Measurements from ENCODE around the gene PPP2R3B.

Gene PPP2R3B

GRCh38 chrX:370244-370962, 16.3 kb downstream of the PPP2R3B start:
- DNase-seq = no peak

GRCh38 chrX:369563-370101, 17.1 kb downstream of the PPP2R3B start:
- DNase-seq = no peak

GRCh38 chrX:368811-369562, 17.7 kb downstream of the PPP2R3B start:
- no peak for DNase-seq

- DNase-seq = no peak
Observed at GRCh38 chrX:367866-368265, 18.8 kb downstream of the PPP2R3B start.

- no peak for DNase-seq
Observed at GRCh38 chrX:367349-367748, 19.4 kb downstream of the PPP2R3B start.

GRCh38 chrX:363621-364375, 22.9 kb downstream of the PPP2R3B start:
- DNase-seq = no peak

- no peak for DNase-seq
Observed at GRCh38 chrX:362937-363620, 23.6 kb downstream of the PPP2R3B start.

- no peak for DNase-seq
Observed at GRCh38 chrX:362351-362750, 24.4 kb downstream of the PPP2R3B start.

- DNase-seq = no peak
Observed at GRCh38 chrX:361231-362145, 25.2 kb downstream of the PPP2R3B start.

- DNase-seq = no peak
Observed at GRCh38 chrX:360496-361150, 26.1 kb downstream of the PPP2R3B start.

- DNase-seq = no peak
Observed at GRCh38 chrX:358651-359143, 28.0 kb downstream of the PPP2R3B start.

- no peak for DNase-seq
Observed at GRCh38 chrX:357693-358471, 28.8 kb downstream of the PPP2R3B start.

- no peak for DNase-seq
Observed at GRCh38 chrX:357035-357692, 29.5 kb downstream of the PPP2R3B start.

GRCh38 chrX:356385-357034, 30.2 kb downstream of the PPP2R3B start:
- DNase-seq = no peak

- DNase-seq = no peak
Observed at GRCh38 chrX:355329-356050, 31.2 kb downstream of the PPP2R3B start.

- no peak for DNase-seq
Observed at GRCh38 chrX:353566-354535, 32.9 kb downstream of the PPP2R3B start.
